ENCODE data around the gene SLC12A4.

Gene SLC12A4

GRCh38 chr16:67959536-67960329, 8.7 kb downstream of the SLC12A4 start:
- Mint-ChIP-seq H3K36me3 (ENCODE audit: low read depth) (peaks cover 28% of the 10 kb centered on the region), H3K4me3 (no peak overlapping the region), H3K4me1 (peaks cover 17% of the 10 kb centered on the region), H3K27ac (no peak overlapping the region), H3K9me3 (no peaks in the 10 kb centered on the region), H3K27me3 (ENCODE audit: low read depth) (no peaks in the 10 kb centered on the region)
- TF ChIP-seq CTCF (IDR thresholded peaks at IDR 0.05; ENCODE audit: unreplicated experiment in 3 of 3), result no peak

GRCh38 chr16:67957622-67958021, 10.8 kb downstream of the SLC12A4 start:
- H3K4me1 Mint-ChIP-seq, result peaks cover 6% of the 10 kb centered on the region
- no peak overlapping the region for H3K4me3 Mint-ChIP-seq
- H3K9me3 Mint-ChIP-seq, result no peaks in the 10 kb centered on the region
- peaks cover 29% of the 10 kb centered on the region for H3K36me3 Mint-ChIP-seq (ENCODE audit: low read depth)
- H3K27me3 Mint-ChIP-seq (ENCODE audit: low read depth), result no peaks in the 10 kb centered on the region
- no peak for TF ChIP-seq CTCF (IDR thresholded peaks at IDR 0.05; ENCODE audit: unreplicated experiment in 3 of 3)
- H3K27ac Mint-ChIP-seq, result no peak overlapping the region

- Mint-ChIP-seq H3K27me3 (ENCODE audit: low read depth) (no peaks in the 10 kb centered on the region), H3K9me3 (no peaks in the 10 kb centered on the region), H3K4me1 (peaks cover under 1% of the 10 kb centered on the region), H3K4me3 (no peak overlapping the region), H3K27ac (no peak overlapping the region), H3K36me3 (ENCODE audit: low read depth) (peaks cover 22% of the 10 kb centered on the region)
- no peak for TF ChIP-seq CTCF (IDR thresholded peaks at IDR 0.05; ENCODE audit: unreplicated experiment in 3 of 3)
Observed at GRCh38 chr16:67954421-67955196, 13.8 kb downstream of the SLC12A4 start.

- Mint-ChIP-seq H3K27ac (no peak overlapping the region), H3K4me1 (no peaks in the 10 kb centered on the region), H3K27me3 (ENCODE audit: low read depth) (no peaks in the 10 kb centered on the region), H3K36me3 (ENCODE audit: low read depth) (peaks cover 20% of the 10 kb centered on the region), H3K9me3 (no peaks in the 10 kb centered on the region), H3K4me3 (no peak overlapping the region)
- no peak for TF ChIP-seq CTCF (IDR thresholded peaks at IDR 0.05; ENCODE audit: unreplicated experiment in 3 of 3)
Observed at GRCh38 chr16:67953641-67954375, 14.6 kb downstream of the SLC12A4 start.

- Mint-ChIP-seq H3K4me3 (no peak overlapping the region), H3K27me3 (ENCODE audit: low read depth) (no peaks in the 10 kb centered on the region), H3K4me1 (no peaks in the 10 kb centered on the region), H3K27ac (no peak overlapping the region), H3K36me3 (ENCODE audit: low read depth) (peaks cover 12% of the 10 kb centered on the region), H3K9me3 (no peaks in the 10 kb centered on the region)
- no peak for TF ChIP-seq CTCF (IDR thresholded peaks at IDR 0.05; ENCODE audit: unreplicated experiment in 3 of 3)
Observed at GRCh38 chr16:67951485-67951884, 17.0 kb downstream of the SLC12A4 start.
